H1 (cell line): ENCODE results near the gene HMGCL. TPM values are rescaled to one million over a fixed set of nuclear protein-coding genes. Genes with fewer than 3 reads are reported as not detected.

ENCODE experiments used
- CTCF ChIA-PET: fragments of 300-600 bp; sonication (Branson Sonifier 250); formaldehyde crosslinking; loops from one replicate; lab custom pipeline; 2021; ENCODE audit not compliant: partially characterized antibody; lab: Charles Lee
- POLR2A ChIA-PET: fragments of 300-600 bp; sonication (Branson Sonifier 250); formaldehyde crosslinking; loops from one replicate; lab custom pipeline; 2021; ENCODE audit warnings: inconsistent platforms; ENCODE audit not compliant: partially characterized antibody; lab: Charles Lee
- DNase-seq, 2 experiments: peaks; one replicate each; pipeline versions ENCODE4 v3.0.0 to v3.0.0-alpha.2; 2010 to 2022; ENCODE audit warnings: low spot score in 2 of 2, low read depth in 1 of 2, mixed read lengths in 1 of 2
- FAIRE-seq: peaks from 2 replicates; lab custom pipeline; 2011; peaks lifted over from hg19 to GRCh38; lab: Jason Lieb, UNC
- H2AFZ ChIP-seq: 2 replicates; pipeline ENCODE4 v1.8.1; 2012; ENCODE audit warnings: low read length, inconsistent platforms
- H2AK5ac ChIP-seq: 2 replicates; pipeline ENCODE4 v1.6.1; 2013; ENCODE audit warnings: low read depth, low read length
- H2BK120ac ChIP-seq: replicated peaks from 2 replicates; pipeline ENCODE3; 2013; ENCODE audit warnings: low read depth, low read length, inconsistent platforms
- H2BK12ac ChIP-seq: 2 replicates; pipeline ENCODE4 v1.6.1; 2013; ENCODE audit warnings: low read depth, low read length
- H2BK15ac ChIP-seq: 2 replicates; pipeline ENCODE4 v1.6.1; 2013; ENCODE audit warnings: low read length
- H2BK20ac ChIP-seq: 2 replicates; pipeline ENCODE4 v1.6.1; 2013; ENCODE audit warnings: low read length
- H2BK5ac ChIP-seq: 2 replicates; pipeline ENCODE4 v1.6.1; 2013; ENCODE audit warnings: low read depth, low read length
- H3K14ac ChIP-seq: 2 replicates; pipeline ENCODE4 v1.6.1; 2013; ENCODE audit warnings: inconsistent platforms; ENCODE audit not compliant: insufficient read length
- H3K18ac ChIP-seq: 2 replicates; pipeline ENCODE4 v1.6.1; 2013; ENCODE audit warnings: low read length; ENCODE audit errors: extremely low read depth
- H3K23ac ChIP-seq: 2 replicates; pipeline ENCODE4 v1.6.1; 2013; ENCODE audit warnings: inconsistent platforms; ENCODE audit not compliant: insufficient read length
- H3K23me2 ChIP-seq: 2 replicates; pipeline ENCODE4 v1.6.1; 2013; ENCODE audit warnings: low read depth, low read length
- H3K27ac ChIP-seq: 2 replicates; pipeline ENCODE4 v1.6.1; 2011; ENCODE audit warnings: low read depth, low read length, inconsistent platforms
- H3K27me3 ChIP-seq, 4 experiments: replicated peaks in 1 of 4; 1 replicate in 1 of 4; 2 replicates in 3 of 4; pipeline versions ENCODE4 v1.6.1 to v1.8.1; 2011 to 2013; ENCODE audit warnings: low read length in 3 of 4, mild to moderate bottlenecking in 3 of 4, inconsistent platforms in 2 of 4, mixed read lengths in 2 of 4, moderate library complexity in 1 of 4; ENCODE audit not compliant: control insufficient read depth in 3 of 4, insufficient read depth in 3 of 4; ENCODE audit errors: extremely low read depth in 1 of 4
- H3K36me3 ChIP-seq, 4 experiments: 2 replicates each; pipeline versions ENCODE4 v1.6.1 to v1.8.1; 2011 to 2013; ENCODE audit warnings: mild to moderate bottlenecking in 4 of 4, low read length in 3 of 4, moderate library complexity in 2 of 4, control low read depth in 1 of 4, inconsistent platforms in 1 of 4; ENCODE audit not compliant: insufficient read depth in 4 of 4, control insufficient read depth in 2 of 4
- H3K4ac ChIP-seq: replicated peaks from 2 replicates; pipeline ENCODE3; 2013; ENCODE audit warnings: low read length, low read depth, mixed read lengths, inconsistent platforms; ENCODE audit not compliant: insufficient read length
- H3K4me1 ChIP-seq, 4 experiments: replicated peaks in 1 of 4; 1 replicate in 1 of 4; 2 replicates in 3 of 4; pipeline versions ENCODE4 v1.6.1 to v1.8.1; 2011 to 2013; ENCODE audit warnings: low read length in 3 of 4, inconsistent platforms in 2 of 4, mixed read lengths in 1 of 4; ENCODE audit not compliant: insufficient read depth in 4 of 4, control insufficient read depth in 3 of 4
- H3K4me2 ChIP-seq, 2 experiments: 2 replicates each; pipeline versions ENCODE4 v1.6.1 to v1.8.1; 2011 to 2013; ENCODE audit warnings: low read depth in 2 of 2, low read length in 2 of 2, control low read depth in 1 of 2, inconsistent platforms in 1 of 2, mild to moderate bottlenecking in 1 of 2; ENCODE audit not compliant: insufficient read depth in 1 of 2
- H3K4me3 ChIP-seq, 4 experiments: fragments of 200-600, 300-600 bp in 1 of 4; sonication (generic), shearing (Covaris generic), sonication (Bioruptor Twin) in 1 of 4; 2 replicates each; pipeline versions ENCODE4 v1.5.1 to v1.8.1; 2011 to 2016; ENCODE audit warnings: low read length in 4 of 4, low read depth in 3 of 4, control low read depth in 2 of 4, inconsistent platforms in 2 of 4, mild to moderate bottlenecking in 2 of 4, mixed read lengths in 1 of 4, moderate library complexity in 1 of 4; ENCODE audit not compliant: insufficient read depth in 2 of 4; ENCODE audit errors: extremely low read depth in 1 of 4
- H3K56ac ChIP-seq: replicated peaks from 2 replicates; pipeline ENCODE3; 2013; ENCODE audit warnings: low read depth, mild to moderate bottlenecking, mixed read lengths, low read length, inconsistent platforms; ENCODE audit not compliant: insufficient read length
- H3K79me1 ChIP-seq: 2 replicates; pipeline ENCODE4 v1.6.1; 2013; ENCODE audit warnings: low read depth, low read length, control low read depth
- H3K79me2 ChIP-seq, 2 experiments: 2 replicates each; pipeline versions ENCODE4 v1.6.1 to v1.8.1; 2012 to 2013; ENCODE audit warnings: low read length in 2 of 2, mild to moderate bottlenecking in 2 of 2, inconsistent platforms in 1 of 2; ENCODE audit not compliant: insufficient read depth in 2 of 2, control insufficient read depth in 1 of 2
- H3K9ac ChIP-seq, 4 experiments: replicated peaks in 1 of 4; 1 replicate in 1 of 4; 2 replicates in 3 of 4; pipeline versions ENCODE4 v1.6.1 to v1.8.1; 2011 to 2013; ENCODE audit warnings: low read depth in 3 of 4, low read length in 3 of 4, control low read depth in 2 of 4, mild to moderate bottlenecking in 2 of 4, moderate library complexity in 2 of 4, inconsistent platforms in 1 of 4; ENCODE audit errors: extremely low read depth in 1 of 4
- H3K9me3 ChIP-seq, 2 experiments: 2 replicates each; pipeline versions ENCODE4 v1.6.1 to v1.8.1; 2012 to 2013; ENCODE audit warnings: mild to moderate bottlenecking in 2 of 2, moderate library complexity in 2 of 2, control low read depth in 1 of 2, inconsistent platforms in 1 of 2, low read depth in 1 of 2, low read length in 1 of 2, mixed read lengths in 1 of 2; ENCODE audit not compliant: insufficient read depth in 2 of 2
- H4K20me1 ChIP-seq, 2 experiments: replicated peaks in 1 of 2; 2 replicates each; pipeline versions ENCODE3 to v1.8.1; 2011 to 2013; ENCODE audit warnings: inconsistent platforms in 2 of 2, low read length in 2 of 2, mild to moderate bottlenecking in 1 of 2; ENCODE audit not compliant: insufficient read depth in 2 of 2, control insufficient read depth in 1 of 2
- H4K5ac ChIP-seq: 2 replicates; pipeline ENCODE4 v1.6.1; 2013; ENCODE audit warnings: low read length, low read depth, mixed read lengths, inconsistent platforms; ENCODE audit not compliant: insufficient read length
- H4K8ac ChIP-seq: 2 replicates; pipeline ENCODE4 v1.8.0; 2013; ENCODE audit warnings: mild to moderate bottlenecking, moderate library complexity, low read length, inconsistent platforms; ENCODE audit not compliant: insufficient read depth; ENCODE audit errors: extremely low read depth
- H4K91ac ChIP-seq: replicated peaks from 2 replicates; pipeline ENCODE3; 2013; ENCODE audit warnings: low read length, mixed read lengths, inconsistent platforms; ENCODE audit not compliant: insufficient read length
- ASH2L ChIP-seq: fragments of 200-600, 300-600 bp; sonication (generic); IDR thresholded peaks from one replicate; pipeline ENCODE4 v1.7.1; 2017; ENCODE audit warnings: low read length
- JUND ChIP-seq: IDR thresholded peaks from 2 replicates; pipeline ENCODE4 v1.6.1; 2011; ENCODE audit warnings: mild to moderate bottlenecking, improper control_type of control experiment, low read length
- POLR2A ChIP-seq, 2 experiments: IDR thresholded peaks; 1 replicate in 1 of 2; 2 replicates in 1 of 2; pipeline ENCODE4 v1.6.1; 2011; ENCODE audit warnings: low read depth in 2 of 2, low read length in 2 of 2, mild to moderate bottlenecking in 2 of 2; ENCODE audit errors: control extremely low read depth in 1 of 2
- RNF2 ChIP-seq: fragments of 200-900, 300-1000 bp; sonication (generic); IDR thresholded peaks from 2 replicates; pipeline ENCODE4 v1.7.1; 2016; ENCODE audit warnings: borderline replicate concordance, low read depth, mild to moderate bottlenecking, antibody characterized with exemption, low read length; ENCODE audit not compliant: poor library complexity, severe bottlenecking; ENCODE audit errors: missing control alignments
- SP1 ChIP-seq: IDR thresholded peaks from 2 replicates; pipeline ENCODE4 v1.6.1; 2011; ENCODE audit warnings: low read depth, low read length
- ZNF274 ChIP-seq: IDR thresholded peaks from 2 replicates; pipeline ENCODE4 v1.7.0; 2012; ENCODE audit warnings: low read length, borderline replicate concordance; ENCODE audit errors: extremely low read depth
- WGBS, 2 experiments: shearing (Covaris generic) in 1 of 2; methylation state at CpG; one replicate each; pipeline versions ENCODE4 v1.1.6 to v1.1.7; 2013 to 2015; ENCODE audit warnings: low lambda C conversion rate in 2 of 2, mixed read lengths in 2 of 2, inconsistent platforms in 1 of 2, low coverage in 1 of 2, missing lambda C conversion rate in 1 of 2; ENCODE audit not compliant: insufficient replicate concordance in 2 of 2, insufficient coverage in 1 of 2, insufficient read length in 1 of 2; ENCODE audit errors: extremely low coverage in 1 of 2, missing lambda C conversion rate in 1 of 2; 5-methylcytosine and 5-hydroxymethylcytosine counted together
- polyA plus RNA-seq, 7 experiments: library from polyadenylated mRNA; depleted of rRNA in 3 of 7; stranded (reverse) in 5 of 7; unstranded in 2 of 7; fragments of >200 nt in 5 of 7; fragments of 200-250 nt in 2 of 7; gene quantifications; 1 replicate in 5 of 7; 2 replicates in 1 of 7; 4 replicates in 1 of 7; pipeline versions ENCODE4 v1.2.1 to v1.2.3, GENCODE V29; 2011 to 2013; ENCODE audit warnings: missing spikeins in 2 of 7, mixed read lengths in 2 of 7
- total RNA-seq: library from RNA; stranded (reverse); fragmentation: NEBNext Ultra II Directional; extraction: Animal tissue kit (Norgen Biotek cat#: 25700); gene quantifications from 2 replicates; pipeline ENCODE4 v1.2.1, GENCODE V29; 2021

The HMGCL gene
- total and polyA plus RNA-seq, 2 of the 8 experiments (the other 6 are each of a cell fraction or from before 2014, with no cell fraction given): 13.7 to 19.5 TPM

DNA sequence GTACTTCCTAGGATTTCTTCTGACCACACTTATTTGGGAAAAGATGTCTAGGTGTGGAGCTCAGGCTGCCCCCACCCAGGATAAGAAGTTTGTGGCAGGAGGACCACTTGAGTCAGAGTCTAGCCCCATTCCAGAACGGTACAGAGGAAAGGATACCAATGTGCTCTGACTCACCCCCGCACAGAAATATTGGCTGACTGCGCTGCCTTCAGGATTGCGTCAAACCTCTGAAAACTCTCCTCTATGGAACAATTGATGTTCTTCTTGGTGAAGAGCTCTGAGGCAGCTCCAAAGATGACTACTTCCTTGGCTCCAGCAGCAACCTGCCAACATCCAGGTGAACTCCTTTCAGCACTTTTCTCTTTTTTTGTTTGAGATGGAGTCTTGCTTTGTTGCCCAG is 11.2 kb downstream of the HMGCL start:
- no peak for DNase-seq
- Histone ChIP-seq H3K27ac (no peak overlapping the region), H2AFZ (no peak overlapping the region), H3K27me3 (no peaks in the 10 kb centered on the region), H4K20me1 (no peaks in the 10 kb centered on the region), H2AK5ac (no peak overlapping the region), H3K4me3 (no peak overlapping the region), H2BK5ac (no peak overlapping the region), H2BK20ac (no peak overlapping the region), H4K8ac (no peak overlapping the region), H3K18ac (no peak overlapping the region)
- CTCF ChIA-PET: interaction anchor here (2.2 to 6.5 kb wide), 2 partner anchors 11 to 103 kb away, joined by 5 to 99 read pairs; partner anchors contain the start of gene HMGCL
- POLR2A ChIA-PET: interaction anchor here (1.0 to 1.1 kb wide), 2 partner anchors 11 to 12 kb away, joined by 3 to 5 read pairs; partner anchors contain the start of gene HMGCL
- TF ChIP-seq ASH2L (no peak), POLR2A (IDR thresholded peaks at IDR 0.05; ENCODE audit: control extremely low read depth in 1 of 2, low read depth in 2 of 2, low read length in 2 of 2) (no peak), JUND (no peak), ZNF274 (no peak), RNF2 (no peak), SP1 (no peak)
- TF ChIP-seq, all 59 proteins: peak for 0
- no peak overlapping the region for H3K14ac ChIP-seq
- H4K5ac ChIP-seq: no peak overlapping the region
- 85% methylated on average over 4 of the region's 4 CpGs; no CpG with 5 or more reads in 1 of the 2 experiments for WGBS, 2 experiments
- no peak overlapping the region for H4K91ac ChIP-seq
- no peaks in the 10 kb centered on the region for H3K79me2 ChIP-seq
- no peak overlapping the region for H2BK15ac ChIP-seq
- no peaks in the 10 kb centered on the region for H3K9me3 ChIP-seq
- peaks cover 0 to 23% (median 1%) of the 10 kb centered on the region in 4 experiments; a peak in 5 of 8 replicates for H3K36me3 ChIP-seq
- no peak overlapping the region for H3K9ac ChIP-seq
- H3K79me1 ChIP-seq: no peaks in the 10 kb centered on the region
- no peak overlapping the region for H3K4me2 ChIP-seq
- H3K56ac ChIP-seq: no peak overlapping the region
- no peak overlapping the region for H3K4ac ChIP-seq
- H3K23ac ChIP-seq: no peak overlapping the region
- H2BK12ac ChIP-seq: no peak overlapping the region
- no peak for FAIRE-seq
- H2BK120ac ChIP-seq: no peak overlapping the region
- no peaks in the 10 kb centered on the region for H3K23me2 ChIP-seq
- peaks cover 0 to 1% (median 0%) of the 10 kb centered on the region in 4 experiments; a peak in 2 of 7 replicates for H3K4me1 ChIP-seq
